ENCODE data around the gene USP22. TPM values are rescaled to one million over a fixed set of nuclear protein-coding genes. Genes with fewer than 3 reads are reported as not detected.

The USP22 gene
- polyA plus RNA-seq, 3 donors = 20.4 to 69.9 (median 27.3) TPM

DNA sequence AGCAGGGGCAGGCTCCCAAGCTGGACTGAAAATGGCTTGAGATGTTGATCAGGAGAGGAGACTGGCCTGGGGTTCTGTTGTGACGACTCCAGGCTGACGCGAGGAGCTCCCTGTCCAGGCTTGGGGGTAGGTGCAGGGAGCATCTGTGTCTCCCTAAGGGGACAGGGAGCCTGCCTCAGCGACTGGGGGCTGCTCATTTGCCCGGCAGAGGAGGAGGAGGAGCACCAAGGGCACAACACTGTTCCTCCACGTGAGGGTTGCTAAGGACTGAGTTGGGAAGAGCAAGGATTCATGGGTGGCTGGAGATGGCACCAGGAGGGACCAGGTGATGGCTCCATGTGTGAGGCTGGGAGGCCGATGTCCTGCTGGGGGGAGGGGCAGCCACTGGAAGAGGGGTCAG is 53.3 kb downstream of the USP22 start:
- Histone ChIP-seq H3K4me1 (ENCODE audit: control insufficient read depth in 1 of 2, insufficient read depth in 2 of 2, low read length in 2 of 2) (no peaks in the 10 kb centered on the region), H3K79me2 (ENCODE audit: insufficient read depth, low read length) (no peaks in the 10 kb centered on the region), H3K4me3 (replicated peaks in 1 of 3; ENCODE audit: low read depth in 2 of 3, low read length in 3 of 3) (no peak overlapping the region), H3K9ac (ENCODE audit: insufficient read depth, low read length, poor library complexity, severe bottlenecking) (no peak overlapping the region), H3K27ac (ENCODE audit: low read depth in 1 of 2, low read length in 2 of 2) (no peak overlapping the region), H3K9me3 (replicated peaks in 1 of 2; ENCODE audit: control insufficient read depth in 1 of 2, insufficient read depth in 1 of 2, low read length in 2 of 2) (no peaks in the 10 kb centered on the region), H3K27me3 (ENCODE audit: control insufficient read depth in 2 of 2, insufficient read depth in 2 of 2, low read length in 2 of 2) (no peaks in the 10 kb centered on the region), H4K20me1 (ENCODE audit: insufficient read depth, low read length) (no peaks in the 10 kb centered on the region), H2AFZ (ENCODE audit: insufficient read depth, low read depth, low read length, poor library complexity, severe bottlenecking) (no peak overlapping the region), H3K4me2 (replicated peaks; ENCODE audit: extremely low read depth, low read length, poor library complexity, severe bottlenecking) (no peak overlapping the region), H3K36me3 (replicated peaks in 1 of 2; ENCODE audit: control insufficient read depth in 1 of 2, insufficient read depth in 2 of 2, low read length in 2 of 2) (no peaks in the 10 kb centered on the region)
- H3K9me3 Mint-ChIP-seq = no peaks in the 10 kb centered on the region
- intact Hi-C loops (cut with micrococcal nuclease) = no loop called here
- H3K27ac Mint-ChIP-seq = no peak overlapping the region
- no peaks in the 10 kb centered on the region for H3K4me1 Mint-ChIP-seq
- TF ChIP-seq, protein P1, sequence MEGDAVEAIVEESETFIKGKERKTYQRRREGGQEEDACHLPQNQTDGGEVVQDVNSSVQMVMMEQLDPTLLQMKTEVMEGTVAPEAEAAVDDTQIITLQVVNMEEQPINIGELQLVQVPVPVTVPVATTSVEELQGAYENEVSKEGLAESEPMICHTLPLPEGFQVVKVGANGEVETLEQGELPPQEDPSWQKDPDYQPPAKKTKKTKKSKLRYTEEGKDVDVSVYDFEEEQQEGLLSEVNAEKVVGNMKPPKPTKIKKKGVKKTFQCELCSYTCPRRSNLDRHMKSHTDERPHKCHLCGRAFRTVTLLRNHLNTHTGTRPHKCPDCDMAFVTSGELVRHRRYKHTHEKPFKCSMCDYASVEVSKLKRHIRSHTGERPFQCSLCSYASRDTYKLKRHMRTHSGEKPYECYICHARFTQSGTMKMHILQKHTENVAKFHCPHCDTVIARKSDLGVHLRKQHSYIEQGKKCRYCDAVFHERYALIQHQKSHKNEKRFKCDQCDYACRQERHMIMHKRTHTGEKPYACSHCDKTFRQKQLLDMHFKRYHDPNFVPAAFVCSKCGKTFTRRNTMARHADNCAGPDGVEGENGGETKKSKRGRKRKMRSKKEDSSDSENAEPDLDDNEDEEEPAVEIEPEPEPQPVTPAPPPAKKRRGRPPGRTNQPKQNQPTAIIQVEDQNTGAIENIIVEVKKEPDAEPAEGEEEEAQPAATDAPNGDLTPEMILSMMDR (IDR thresholded peaks at IDR 0.05) = no peak
- no peak for DNase-seq
- no peaks in the 10 kb centered on the region for H3K36me3 Mint-ChIP-seq
- H3K4me3 Mint-ChIP-seq = no peak overlapping the region
- peaks cover 0 to 7% (median 0%) of the 10 kb centered on the region in 3 donors for H3K27me3 Mint-ChIP-seq (ENCODE audit: low read depth in 3 of 3)
- WGBS (ENCODE audit: insufficient coverage) = 96% methylated on average over 7 of the region's 7 CpGs

DNA sequence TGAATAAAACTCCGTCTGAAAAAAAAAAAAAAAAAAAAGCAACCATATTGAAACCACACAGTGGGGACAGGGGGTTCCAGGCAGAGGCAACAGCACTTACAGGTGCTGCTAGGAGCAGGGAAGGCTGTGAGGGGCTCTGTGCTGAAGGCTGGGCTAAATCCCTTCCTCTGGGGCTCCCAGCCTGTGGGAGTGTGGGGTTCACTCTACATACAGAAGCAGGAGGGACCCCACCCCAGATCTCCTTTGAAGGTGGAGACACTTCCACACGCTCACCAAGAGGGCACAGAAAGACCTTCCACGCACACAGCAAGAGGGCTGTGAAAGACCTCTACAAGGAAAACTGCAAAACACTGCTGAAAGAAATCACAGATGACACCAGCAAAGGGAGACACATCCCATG is 53.9 kb downstream of the USP22 start:
- DNase-seq = no peak
- intact Hi-C loops (cut with micrococcal nuclease) = no loop called here
- H3K4me3 Mint-ChIP-seq = no peak overlapping the region
- no CpG with 5 or more reads among the region's 3 CpGs for WGBS (ENCODE audit: insufficient coverage)
- Histone ChIP-seq H3K4me1 (ENCODE audit: control insufficient read depth in 1 of 2, insufficient read depth in 2 of 2, low read length in 2 of 2) (no peaks in the 10 kb centered on the region), H3K79me2 (ENCODE audit: insufficient read depth, low read length) (no peaks in the 10 kb centered on the region), H2AFZ (ENCODE audit: insufficient read depth, low read depth, low read length, poor library complexity, severe bottlenecking) (no peak overlapping the region), H3K27me3 (ENCODE audit: control insufficient read depth in 2 of 2, insufficient read depth in 2 of 2, low read length in 2 of 2) (no peaks in the 10 kb centered on the region), H3K36me3 (replicated peaks in 1 of 2; ENCODE audit: control insufficient read depth in 1 of 2, insufficient read depth in 2 of 2, low read length in 2 of 2) (no peaks in the 10 kb centered on the region), H3K9ac (ENCODE audit: insufficient read depth, low read length, poor library complexity, severe bottlenecking) (no peak overlapping the region), H3K27ac (ENCODE audit: low read depth in 1 of 2, low read length in 2 of 2) (no peak overlapping the region), H4K20me1 (ENCODE audit: insufficient read depth, low read length) (no peaks in the 10 kb centered on the region), H3K4me3 (replicated peaks in 1 of 3; ENCODE audit: low read depth in 2 of 3, low read length in 3 of 3) (no peak overlapping the region), H3K4me2 (replicated peaks; ENCODE audit: extremely low read depth, low read length, poor library complexity, severe bottlenecking) (no peak overlapping the region), H3K9me3 (replicated peaks in 1 of 2; ENCODE audit: control insufficient read depth in 1 of 2, insufficient read depth in 1 of 2, low read length in 2 of 2) (no peaks in the 10 kb centered on the region)
- no peak overlapping the region for H3K27ac Mint-ChIP-seq
- TF ChIP-seq, protein P1 (IDR thresholded peaks at IDR 0.05) = no peak
- H3K36me3 Mint-ChIP-seq = no peaks in the 10 kb centered on the region
- H3K9me3 Mint-ChIP-seq = no peaks in the 10 kb centered on the region
- peaks cover 0 to 5% (median 0%) of the 10 kb centered on the region in 3 donors for H3K27me3 Mint-ChIP-seq (ENCODE audit: low read depth in 3 of 3)
- no peaks in the 10 kb centered on the region for H3K4me1 Mint-ChIP-seq

Measured in CD14-positive monocyte (primary cell).